SKM-1 treated with dmso at 0.1 percent for 144 hours (cell line): ENCODE results near the gene RETREG2.

Experiments used
- DNase-seq: peaks from one replicate; lab custom pipeline; 2025; ENCODE audit not compliant: unreplicated experiment; lab: John Stamatoyannopoulos, UW

RETREG2 gene

GRCh38 chr2:219213486-219214071 is 35.5 kb downstream of the RETREG2 start:
- DNase-seq = no peak

- no peak for DNase-seq
Observed at GRCh38 chr2:219214141-219214540, 36.1 kb downstream of the RETREG2 start.

- DNase-seq = no peak
Observed at GRCh38 chr2:219214786-219215185, 36.7 kb downstream of the RETREG2 start.

- DNase-seq = no peak
Observed at GRCh38 chr2:219215871-219216534, 37.9 kb downstream of the RETREG2 start.

- DNase-seq = no peak
Observed at GRCh38 chr2:219216535-219216915, 38.5 kb downstream of the RETREG2 start.

GRCh38 chr2:219218217-219218731 is 40.2 kb downstream of the RETREG2 start:
- DNase-seq = no peak

- no peak for DNase-seq
Observed at GRCh38 chr2:219218732-219219701, 40.9 kb downstream of the RETREG2 start, which contains the start of gene ABCB6. Gene ABCB6 (minus strand): TSS chr2:219218958. CDS start chr2:219218673, 285 bp downstream.

- no peak for DNase-seq
Observed at GRCh38 chr2:219219784-219220532, 41.9 kb downstream of the RETREG2 start.

GRCh38 chr2:219220652-219221402 is 42.8 kb downstream of the RETREG2 start:
- no peak for DNase-seq

GRCh38 chr2:219221957-219222518 is 44.0 kb downstream of the RETREG2 start:
- DNase-seq = no peak

GRCh38 chr2:219223831-219224610 is 45.9 kb downstream of the RETREG2 start:
- DNase-seq = no peak

- peak; percentile 84 for DNase-seq
Observed at GRCh38 chr2:219225350-219225749, 47.3 kb downstream of the RETREG2 start.

- no peak for DNase-seq
Observed at GRCh38 chr2:219228041-219228910, 50.2 kb downstream of the RETREG2 start.

- DNase-seq = no peak
Observed at GRCh38 chr2:219228911-219229304, 50.8 kb downstream of the RETREG2 start.

GRCh38 chr2:219229305-219230058 is 51.4 kb downstream of the RETREG2 start, which contains the start of the genes ANKZF1 and ATG9A:
Gene ANKZF1 (plus strand): TSS chr2:219229806. CDS start chr2:219230258, 452 bp downstream.
Gene ATG9A (minus strand): TSS chr2:219229636. CDS start chr2:219228024, 1,612 bp downstream.
- peak; percentile 99 for DNase-seq

GRCh38 chr2:219230059-219230540 is 52.0 kb downstream of the RETREG2 start:
- DNase-seq = peak; percentile 29

- DNase-seq = no peak
Observed at GRCh38 chr2:219234331-219234730, 56.3 kb downstream of the RETREG2 start.
